H1 (cell line): ENCODE measurements around the gene KCNK2. TPM values are rescaled to one million over a fixed set of nuclear protein-coding genes. Genes with fewer than 3 reads are reported as not detected.

Source experiments
- CTCF ChIA-PET: fragments of 300-600 bp; sonication (Branson Sonifier 250); formaldehyde crosslinking; loops from one replicate; lab custom pipeline; 2021; ENCODE audit not compliant: partially characterized antibody; lab: Charles Lee
- POLR2A ChIA-PET: fragments of 300-600 bp; sonication (Branson Sonifier 250); formaldehyde crosslinking; loops from one replicate; lab custom pipeline; 2021; ENCODE audit warnings: inconsistent platforms; ENCODE audit not compliant: partially characterized antibody; lab: Charles Lee
- DNase-seq, 2 experiments: peaks; one replicate each; pipeline versions ENCODE4 v3.0.0 to v3.0.0-alpha.2; 2010 to 2022; ENCODE audit warnings: low spot score in 2 of 2, low read depth in 1 of 2, mixed read lengths in 1 of 2
- FAIRE-seq: peaks from 2 replicates; lab custom pipeline; 2011; peaks lifted over from hg19 to GRCh38; lab: Jason Lieb, UNC
- H2AFZ ChIP-seq: 2 replicates; pipeline ENCODE4 v1.8.1; 2012; ENCODE audit warnings: low read length, inconsistent platforms
- H2AK5ac ChIP-seq: 2 replicates; pipeline ENCODE4 v1.6.1; 2013; ENCODE audit warnings: low read depth, low read length
- H2BK120ac ChIP-seq: replicated peaks from 2 replicates; pipeline ENCODE3; 2013; ENCODE audit warnings: low read depth, low read length, inconsistent platforms
- H2BK12ac ChIP-seq: 2 replicates; pipeline ENCODE4 v1.6.1; 2013; ENCODE audit warnings: low read depth, low read length
- H2BK15ac ChIP-seq: 2 replicates; pipeline ENCODE4 v1.6.1; 2013; ENCODE audit warnings: low read length
- H2BK20ac ChIP-seq: 2 replicates; pipeline ENCODE4 v1.6.1; 2013; ENCODE audit warnings: low read length
- H2BK5ac ChIP-seq: 2 replicates; pipeline ENCODE4 v1.6.1; 2013; ENCODE audit warnings: low read depth, low read length
- H3K14ac ChIP-seq: 2 replicates; pipeline ENCODE4 v1.6.1; 2013; ENCODE audit warnings: inconsistent platforms; ENCODE audit not compliant: insufficient read length
- H3K18ac ChIP-seq: 2 replicates; pipeline ENCODE4 v1.6.1; 2013; ENCODE audit warnings: low read length; ENCODE audit errors: extremely low read depth
- H3K23ac ChIP-seq: 2 replicates; pipeline ENCODE4 v1.6.1; 2013; ENCODE audit warnings: inconsistent platforms; ENCODE audit not compliant: insufficient read length
- H3K23me2 ChIP-seq: 2 replicates; pipeline ENCODE4 v1.6.1; 2013; ENCODE audit warnings: low read depth, low read length
- H3K27ac ChIP-seq: 2 replicates; pipeline ENCODE4 v1.6.1; 2011; ENCODE audit warnings: low read depth, low read length, inconsistent platforms
- H3K27me3 ChIP-seq, 4 experiments: replicated peaks in 1 of 4; 1 replicate in 1 of 4; 2 replicates in 3 of 4; pipeline versions ENCODE4 v1.6.1 to v1.8.1; 2011 to 2013; ENCODE audit warnings: low read length in 3 of 4, mild to moderate bottlenecking in 3 of 4, inconsistent platforms in 2 of 4, mixed read lengths in 2 of 4, moderate library complexity in 1 of 4; ENCODE audit not compliant: control insufficient read depth in 3 of 4, insufficient read depth in 3 of 4; ENCODE audit errors: extremely low read depth in 1 of 4
- H3K36me3 ChIP-seq, 4 experiments: 2 replicates each; pipeline versions ENCODE4 v1.6.1 to v1.8.1; 2011 to 2013; ENCODE audit warnings: mild to moderate bottlenecking in 4 of 4, low read length in 3 of 4, moderate library complexity in 2 of 4, control low read depth in 1 of 4, inconsistent platforms in 1 of 4; ENCODE audit not compliant: insufficient read depth in 4 of 4, control insufficient read depth in 2 of 4
- H3K4ac ChIP-seq: replicated peaks from 2 replicates; pipeline ENCODE3; 2013; ENCODE audit warnings: low read length, low read depth, mixed read lengths, inconsistent platforms; ENCODE audit not compliant: insufficient read length
- H3K4me1 ChIP-seq, 4 experiments: replicated peaks in 1 of 4; 1 replicate in 1 of 4; 2 replicates in 3 of 4; pipeline versions ENCODE4 v1.6.1 to v1.8.1; 2011 to 2013; ENCODE audit warnings: low read length in 3 of 4, inconsistent platforms in 2 of 4, mixed read lengths in 1 of 4; ENCODE audit not compliant: insufficient read depth in 4 of 4, control insufficient read depth in 3 of 4
- H3K4me2 ChIP-seq, 2 experiments: 2 replicates each; pipeline versions ENCODE4 v1.6.1 to v1.8.1; 2011 to 2013; ENCODE audit warnings: low read depth in 2 of 2, low read length in 2 of 2, control low read depth in 1 of 2, inconsistent platforms in 1 of 2, mild to moderate bottlenecking in 1 of 2; ENCODE audit not compliant: insufficient read depth in 1 of 2
- H3K4me3 ChIP-seq, 4 experiments: fragments of 200-600, 300-600 bp in 1 of 4; sonication (generic), shearing (Covaris generic), sonication (Bioruptor Twin) in 1 of 4; 2 replicates each; pipeline versions ENCODE4 v1.5.1 to v1.8.1; 2011 to 2016; ENCODE audit warnings: low read length in 4 of 4, low read depth in 3 of 4, control low read depth in 2 of 4, inconsistent platforms in 2 of 4, mild to moderate bottlenecking in 2 of 4, mixed read lengths in 1 of 4, moderate library complexity in 1 of 4; ENCODE audit not compliant: insufficient read depth in 2 of 4; ENCODE audit errors: extremely low read depth in 1 of 4
- H3K56ac ChIP-seq: replicated peaks from 2 replicates; pipeline ENCODE3; 2013; ENCODE audit warnings: low read depth, mild to moderate bottlenecking, mixed read lengths, low read length, inconsistent platforms; ENCODE audit not compliant: insufficient read length
- H3K79me1 ChIP-seq: 2 replicates; pipeline ENCODE4 v1.6.1; 2013; ENCODE audit warnings: low read depth, low read length, control low read depth
- H3K79me2 ChIP-seq, 2 experiments: 2 replicates each; pipeline versions ENCODE4 v1.6.1 to v1.8.1; 2012 to 2013; ENCODE audit warnings: low read length in 2 of 2, mild to moderate bottlenecking in 2 of 2, inconsistent platforms in 1 of 2; ENCODE audit not compliant: insufficient read depth in 2 of 2, control insufficient read depth in 1 of 2
- H3K9ac ChIP-seq, 4 experiments: replicated peaks in 1 of 4; 1 replicate in 1 of 4; 2 replicates in 3 of 4; pipeline versions ENCODE4 v1.6.1 to v1.8.1; 2011 to 2013; ENCODE audit warnings: low read depth in 3 of 4, low read length in 3 of 4, control low read depth in 2 of 4, mild to moderate bottlenecking in 2 of 4, moderate library complexity in 2 of 4, inconsistent platforms in 1 of 4; ENCODE audit errors: extremely low read depth in 1 of 4
- H3K9me3 ChIP-seq, 2 experiments: 2 replicates each; pipeline versions ENCODE4 v1.6.1 to v1.8.1; 2012 to 2013; ENCODE audit warnings: mild to moderate bottlenecking in 2 of 2, moderate library complexity in 2 of 2, control low read depth in 1 of 2, inconsistent platforms in 1 of 2, low read depth in 1 of 2, low read length in 1 of 2, mixed read lengths in 1 of 2; ENCODE audit not compliant: insufficient read depth in 2 of 2
- H4K20me1 ChIP-seq, 2 experiments: replicated peaks in 1 of 2; 2 replicates each; pipeline versions ENCODE3 to v1.8.1; 2011 to 2013; ENCODE audit warnings: inconsistent platforms in 2 of 2, low read length in 2 of 2, mild to moderate bottlenecking in 1 of 2; ENCODE audit not compliant: insufficient read depth in 2 of 2, control insufficient read depth in 1 of 2
- H4K5ac ChIP-seq: 2 replicates; pipeline ENCODE4 v1.6.1; 2013; ENCODE audit warnings: low read length, low read depth, mixed read lengths, inconsistent platforms; ENCODE audit not compliant: insufficient read length
- H4K8ac ChIP-seq: 2 replicates; pipeline ENCODE4 v1.8.0; 2013; ENCODE audit warnings: mild to moderate bottlenecking, moderate library complexity, low read length, inconsistent platforms; ENCODE audit not compliant: insufficient read depth; ENCODE audit errors: extremely low read depth
- H4K91ac ChIP-seq: replicated peaks from 2 replicates; pipeline ENCODE3; 2013; ENCODE audit warnings: low read length, mixed read lengths, inconsistent platforms; ENCODE audit not compliant: insufficient read length
- ASH2L ChIP-seq: fragments of 200-600, 300-600 bp; sonication (generic); IDR thresholded peaks from one replicate; pipeline ENCODE4 v1.7.1; 2017; ENCODE audit warnings: low read length
- BCL11A ChIP-seq, 2 experiments: IDR thresholded peaks; one replicate each; pipeline ENCODE4 v1.6.1; 2011; ENCODE audit warnings: low read depth in 2 of 2, low read length in 2 of 2, mild to moderate bottlenecking in 2 of 2
- BRCA1 ChIP-seq: IDR thresholded peaks from 2 replicates; pipeline ENCODE4 v1.6.1; 2012; ENCODE audit warnings: low read depth, low read length, improper control_type of control experiment
- CBX5 ChIP-seq: fragments of 300-800, 300-1000 bp; sonication (generic); IDR thresholded peaks from 2 replicates; pipeline ENCODE4 v1.7.1; 2016; ENCODE audit warnings: antibody characterized with exemption, low read length, low read depth
- JUN ChIP-seq: IDR thresholded peaks from 2 replicates; pipeline ENCODE4 v1.6.1; 2011; ENCODE audit warnings: low read depth, mild to moderate bottlenecking, improper control_type of control experiment, low read length
- KDM4A ChIP-seq: IDR thresholded peaks from one replicate; pipeline ENCODE4 v1.7.1; 2012; ENCODE audit warnings: low read depth, mild to moderate bottlenecking, moderate library complexity, low read length, inconsistent platforms; ENCODE audit not compliant: severe bottlenecking
- MAFK ChIP-seq: IDR thresholded peaks from 2 replicates; pipeline ENCODE4 v1.6.1; 2012; ENCODE audit warnings: low read depth, mild to moderate bottlenecking, improper control_type of control experiment, low read length
- PHF8 ChIP-seq: fragments of 200-600 bp; sonication (generic); conservative IDR thresholded peaks from 2 replicates; pipeline ENCODE4 v1.7.1; 2012; ENCODE audit warnings: low read depth, mild to moderate bottlenecking, inconsistent platforms, low read length, moderate library complexity
- POU5F1 ChIP-seq: IDR thresholded peaks from 2 replicates; pipeline ENCODE4 v1.6.1; 2011; ENCODE audit warnings: low read depth, mild to moderate bottlenecking, low read length, moderate library complexity
- RFX5 ChIP-seq: IDR thresholded peaks from 2 replicates; pipeline ENCODE4 v1.6.1; 2011; ENCODE audit warnings: low read depth, low read length, improper control_type of control experiment, borderline replicate concordance
- SIRT6 ChIP-seq: IDR thresholded peaks from one replicate; pipeline ENCODE4 v1.7.1; 2012; ENCODE audit warnings: low read length, inconsistent platforms
- SP4 ChIP-seq: IDR thresholded peaks from 2 replicates; pipeline ENCODE4 v1.6.1; 2012; ENCODE audit warnings: low read length, inconsistent platforms
- TAF1 ChIP-seq: IDR thresholded peaks from 2 replicates; pipeline ENCODE4 v1.6.1; 2011; ENCODE audit warnings: mild to moderate bottlenecking, low read depth, low read length
- TBP ChIP-seq: IDR thresholded peaks from 2 replicates; pipeline ENCODE4 v1.6.1; 2011; ENCODE audit warnings: low read depth, low read length, improper control_type of control experiment
- TCF12 ChIP-seq: IDR thresholded peaks from 2 replicates; pipeline ENCODE4 v1.6.1; 2011; ENCODE audit warnings: low read depth, mild to moderate bottlenecking, low read length
- YY1 ChIP-seq: IDR thresholded peaks from 2 replicates; pipeline ENCODE4 v1.6.1; 2011; ENCODE audit warnings: low read depth, mild to moderate bottlenecking, low read length
- WGBS, 2 experiments: shearing (Covaris generic) in 1 of 2; methylation state at CpG; one replicate each; pipeline versions ENCODE4 v1.1.6 to v1.1.7; 2013 to 2015; ENCODE audit warnings: low lambda C conversion rate in 2 of 2, mixed read lengths in 2 of 2, inconsistent platforms in 1 of 2, low coverage in 1 of 2, missing lambda C conversion rate in 1 of 2; ENCODE audit not compliant: insufficient replicate concordance in 2 of 2, insufficient coverage in 1 of 2, insufficient read length in 1 of 2; ENCODE audit errors: extremely low coverage in 1 of 2, missing lambda C conversion rate in 1 of 2; 5-methylcytosine and 5-hydroxymethylcytosine counted together
- polyA plus RNA-seq, 7 experiments: library from polyadenylated mRNA; depleted of rRNA in 3 of 7; stranded (reverse) in 5 of 7; unstranded in 2 of 7; fragments of >200 nt in 5 of 7; fragments of 200-250 nt in 2 of 7; gene quantifications; 1 replicate in 5 of 7; 2 replicates in 1 of 7; 4 replicates in 1 of 7; pipeline versions ENCODE4 v1.2.1 to v1.2.3, GENCODE V29; 2011 to 2013; ENCODE audit warnings: missing spikeins in 2 of 7, mixed read lengths in 2 of 7
- total RNA-seq: library from RNA; stranded (reverse); fragmentation: NEBNext Ultra II Directional; extraction: Animal tissue kit (Norgen Biotek cat#: 25700); gene quantifications from 2 replicates; pipeline ENCODE4 v1.2.1, GENCODE V29; 2021

Gene KCNK2
- total and polyA plus RNA-seq, 2 of the 8 experiments (the other 6 are each of a cell fraction or from before 2014, with no cell fraction given) = 0.59 to 1.2 TPM

DNA sequence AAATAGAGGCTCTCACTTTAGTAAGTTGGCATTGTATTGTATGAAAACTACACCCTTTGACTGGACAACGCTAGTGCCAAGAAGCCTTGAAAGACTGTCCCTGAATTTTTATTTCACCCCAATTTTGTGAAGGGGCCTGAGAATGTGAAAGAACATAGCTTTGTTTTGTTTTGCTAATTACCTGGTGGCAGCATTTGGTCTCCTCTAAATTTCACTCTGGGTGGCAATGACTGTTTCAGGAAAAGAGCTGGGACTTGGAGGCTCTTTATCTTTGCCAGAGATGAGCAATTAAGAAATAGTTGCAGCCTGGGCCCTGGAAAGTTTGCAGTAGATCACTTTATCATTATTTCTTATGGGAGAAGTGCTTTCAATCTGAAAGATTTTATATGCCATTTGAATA lies 117.6 kb downstream of the KCNK2 start:
- 52% methylated on average over 1 of the region's 1 CpG; no CpG with 5 or more reads in 1 of the 2 experiments for WGBS, 2 experiments
- POLR2A ChIA-PET = no interaction called here
- FAIRE-seq = no peak
- TF ChIP-seq RFX5 = no peak
- TF ChIP-seq TAF1 = no peak
- TF ChIP-seq CBX5 = no peak
- TF ChIP-seq SP4 = no peak
- no peak for TF ChIP-seq BRCA1
- no peak for TF ChIP-seq BCL11A (IDR thresholded peaks at IDR 0.05; ENCODE audit: low read depth in 2 of 2, low read length in 2 of 2)
- TF ChIP-seq TBP = no peak
- no peak for TF ChIP-seq MAFK
- no peak for TF ChIP-seq TCF12
- TF ChIP-seq KDM4A = no peak
- no peak for TF ChIP-seq JUN
- TF ChIP-seq SIRT6 = no peak
- TF ChIP-seq PHF8 = no peak
- no peak for TF ChIP-seq POU5F1
- no peak for TF ChIP-seq YY1
- TF ChIP-seq ASH2L = no peak

More for the DNA sequence above, 117.6 kb downstream of the KCNK2 start:
- Histone ChIP-seq H4K20me1 (no peaks in the 10 kb centered on the region), H2AFZ (0 out of 2 replicates have a peak overlapping the region, but pooled peaks have one; percentile 42), H2AK5ac (no peak overlapping the region), H3K9me3 (no peaks in the 10 kb centered on the region), H2BK12ac (0 out of 2 replicates have a peak overlapping the region, but pooled peaks have one; percentile 62), H2BK120ac (no peak overlapping the region), H3K79me2 (no peaks in the 10 kb centered on the region), H3K56ac (no peak overlapping the region), H3K4me2 (peak overlapping the region in 1 of 2 experiments; percentile 43; a peak in 2 of 4 replicates), H3K23ac (no peak overlapping the region), H3K23me2 (no peaks in the 10 kb centered on the region; the same call in 1 of the 2 replicates), H4K8ac (no peak overlapping the region), H3K14ac (no peak overlapping the region), H3K79me1 (no peaks in the 10 kb centered on the region), H4K91ac (no peak overlapping the region), H3K27ac (no peak overlapping the region), H3K18ac (no peak overlapping the region; the same call in 1 of the 2 replicates), H3K4ac (no peak overlapping the region), H3K9ac (no peak overlapping the region), H3K27me3 (no peaks in the 10 kb centered on the region), H3K4me3 (peak overlapping the region in 1 of 4 experiments; percentile 17; a peak in 1 of 8 replicates), H4K5ac (peak overlapping the region; percentile 15), H2BK5ac (peak overlapping the region; percentile 38; the same call in 1 of the 2 replicates), H3K4me1 (peaks cover 0 to 14% (median 8%) of the 10 kb centered on the region in 4 experiments; a peak in 5 of 7 replicates), H2BK20ac (peak overlapping the region; percentile 94; the same call in 1 of the 2 replicates), H2BK15ac (no peak overlapping the region), H3K36me3 (no peaks in the 10 kb centered on the region)
- DNase-seq = no peak
- CTCF ChIA-PET = interaction anchor here (2.0 kb wide), 1 partner anchor 9 kb away, joined by 6 read pairs; no protein-coding TSS in a partner anchor
